Suprapubic skin (tissue), 4 donors: ENCODE measurements around the gene HAPSTR1. TPM values are rescaled to one million over a fixed set of nuclear protein-coding genes. Genes with fewer than 3 reads are reported as not detected.
A peak's percentile ranks its signal among the peaks of the same experiment; 100 is the strongest.

Experiments
- DNase-seq, 2 donors: peaks; one replicate each; pipeline ENCODE4 v3.0.0-alpha.2; 2019; ENCODE audit warnings: low spot score in 2 of 2
- H3K27ac ChIP-seq: fragments of 200-600 bp; sonication (generic); one replicate; pipeline ENCODE4 v1.5.1; 2019
- H3K27me3 ChIP-seq: fragments of 200-600 bp; sonication (generic); one replicate; pipeline ENCODE4 v1.5.1; 2019
- H3K36me3 ChIP-seq: fragments of 200-600 bp; sonication (generic); one replicate; pipeline ENCODE4 v1.5.1; 2019
- H3K4me1 ChIP-seq: fragments of 200-600 bp; sonication (generic); one replicate; pipeline ENCODE4 v1.5.1; 2019
- H3K4me3 ChIP-seq: fragments of 200-600 bp; sonication (generic); one replicate; pipeline ENCODE4 v1.5.1; 2019; ENCODE audit warnings: mild to moderate bottlenecking
- H3K9me3 ChIP-seq: fragments of 200-600 bp; sonication (generic); one replicate; pipeline ENCODE4 v1.5.1; 2019
- CTCF ChIP-seq, 2 donors: fragments of 200-600 bp in 1 of 2; fragments of 450-650 bp in 1 of 2; sonication (generic) in 1 of 2; IDR thresholded peaks; one replicate each; pipeline ENCODE4 v1.5.1; 2016 to 2019; ENCODE audit warnings: antibody characterized with exemption in 2 of 2, mild to moderate bottlenecking in 1 of 2, moderate library complexity in 1 of 2
- EP300 ChIP-seq: sonication (generic); formaldehyde crosslinking; IDR thresholded peaks from one replicate; pipeline ENCODE4 v1.6.1; 2017; ENCODE audit warnings: antibody characterized with exemption
- POLR2A ChIP-seq, 2 donors: fragments of 450-650 bp; IDR thresholded peaks; one replicate each; pipeline ENCODE4 v1.6.1; 2017; ENCODE audit warnings: antibody characterized with exemption in 2 of 2, mild to moderate bottlenecking in 2 of 2, moderate library complexity in 2 of 2
- POLR2AphosphoS5 ChIP-seq, 3 donors: sonication (generic); formaldehyde crosslinking; IDR thresholded peaks; one replicate each; pipeline ENCODE4 v1.6.1; 2017; ENCODE audit warnings: antibody characterized with exemption in 3 of 3
- WGBS: methylation state at CpG from one replicate; pipeline ENCODE4 v1.1.5; 2018; 5-methylcytosine and 5-hydroxymethylcytosine counted together
- total RNA-seq, 4 donors: library from RNA; depleted of rRNA; stranded (reverse); fragments of >200 nt; gene quantifications; one replicate each; pipeline ENCODE4 v1.1.0, GENCODE V29; 2016

The HAPSTR1 gene
- total RNA-seq, 4 donors from 2014 or later = 40.4 to 52.7 (median 47.4) TPM

- Histone ChIP-seq H3K9me3 (no peaks in the 10 kb centered on the region), H3K27me3 (no peaks in the 10 kb centered on the region), H3K4me3 (peak overlapping the region; percentile 75), H3K36me3 (peaks cover 5% of the 10 kb centered on the region), H3K27ac (no peak overlapping the region), H3K4me1 (peaks cover 79% of the 10 kb centered on the region)
- no peak for TF ChIP-seq POLR2AphosphoS5 (IDR thresholded peaks at IDR 0.05)
- no peak for TF ChIP-seq CTCF (IDR thresholded peaks at IDR 0.05)
- no peak for TF ChIP-seq POLR2A (IDR thresholded peaks at IDR 0.05)
- TF ChIP-seq EP300 = no peak
- WGBS = 0% methylated on average over 1 of the region's 1 CpG
- no peak for DNase-seq
These were observed 3.7 kb downstream of the HAPSTR1 start for GRCh38 chr16:9095171-9095570.

GRCh38 chr16:9095656-9096397 lies 4.4 kb downstream of the HAPSTR1 start:
- DNase-seq = no peak
- H3K4me3 ChIP-seq = peak overlapping the region; percentile 75
- WGBS = 93% methylated on average over 1 of the region's 1 CpG
- peaks cover 5% of the 10 kb centered on the region for H3K36me3 ChIP-seq
- no peaks in the 10 kb centered on the region for H3K27me3 ChIP-seq
- peaks cover 79% of the 10 kb centered on the region for H3K4me1 ChIP-seq
- no peak for TF ChIP-seq POLR2AphosphoS5 (IDR thresholded peaks at IDR 0.05)
- no peak for TF ChIP-seq EP300
- TF ChIP-seq POLR2A (IDR thresholded peaks at IDR 0.05) = no peak
- no peak for TF ChIP-seq CTCF (IDR thresholded peaks at IDR 0.05)
- no peak overlapping the region for H3K27ac ChIP-seq
- H3K9me3 ChIP-seq = no peaks in the 10 kb centered on the region

GRCh38 chr16:9096416-9096952 lies 5.0 kb downstream of the HAPSTR1 start:
- Histone ChIP-seq H3K36me3 (peaks cover 5% of the 10 kb centered on the region), H3K27me3 (no peaks in the 10 kb centered on the region), H3K4me1 (peaks cover 79% of the 10 kb centered on the region), H3K4me3 (peak overlapping the region; percentile 75), H3K27ac (no peak overlapping the region), H3K9me3 (no peaks in the 10 kb centered on the region)
- DNase-seq = no peak
- no peak for TF ChIP-seq POLR2A (IDR thresholded peaks at IDR 0.05)
- TF ChIP-seq EP300 = no peak
- TF ChIP-seq POLR2AphosphoS5 (IDR thresholded peaks at IDR 0.05) = no peak
- no peak for TF ChIP-seq CTCF (IDR thresholded peaks at IDR 0.05)
- WGBS = 34% methylated on average over 2 of the region's 2 CpGs

- Histone ChIP-seq H3K27ac (no peak overlapping the region), H3K4me3 (no peak overlapping the region), H3K27me3 (no peaks in the 10 kb centered on the region), H3K36me3 (peaks cover 5% of the 10 kb centered on the region), H3K4me1 (peaks cover 87% of the 10 kb centered on the region), H3K9me3 (no peaks in the 10 kb centered on the region)
- no peak for TF ChIP-seq EP300
- no peak for TF ChIP-seq CTCF (IDR thresholded peaks at IDR 0.05)
- DNase-seq = no peak
- WGBS = 77% methylated on average over 10 of the region's 10 CpGs
These were observed 6.1 kb downstream of the HAPSTR1 start for GRCh38 chr16:9097266-9098219.
